NCI-H2196 (cell line): ENCODE data around the gene PPP5C.
"Not testable (repeated sequence)": the region's sequence is repeated elsewhere in the genome, so short reads cannot be mapped to it uniquely, and the experiment has no call there.

Experiments used
- DNase-seq: peaks from one replicate; lab custom pipeline; 2025; ENCODE audit not compliant: unreplicated experiment; lab: John Stamatoyannopoulos, UW

PPP5C gene

DNA sequence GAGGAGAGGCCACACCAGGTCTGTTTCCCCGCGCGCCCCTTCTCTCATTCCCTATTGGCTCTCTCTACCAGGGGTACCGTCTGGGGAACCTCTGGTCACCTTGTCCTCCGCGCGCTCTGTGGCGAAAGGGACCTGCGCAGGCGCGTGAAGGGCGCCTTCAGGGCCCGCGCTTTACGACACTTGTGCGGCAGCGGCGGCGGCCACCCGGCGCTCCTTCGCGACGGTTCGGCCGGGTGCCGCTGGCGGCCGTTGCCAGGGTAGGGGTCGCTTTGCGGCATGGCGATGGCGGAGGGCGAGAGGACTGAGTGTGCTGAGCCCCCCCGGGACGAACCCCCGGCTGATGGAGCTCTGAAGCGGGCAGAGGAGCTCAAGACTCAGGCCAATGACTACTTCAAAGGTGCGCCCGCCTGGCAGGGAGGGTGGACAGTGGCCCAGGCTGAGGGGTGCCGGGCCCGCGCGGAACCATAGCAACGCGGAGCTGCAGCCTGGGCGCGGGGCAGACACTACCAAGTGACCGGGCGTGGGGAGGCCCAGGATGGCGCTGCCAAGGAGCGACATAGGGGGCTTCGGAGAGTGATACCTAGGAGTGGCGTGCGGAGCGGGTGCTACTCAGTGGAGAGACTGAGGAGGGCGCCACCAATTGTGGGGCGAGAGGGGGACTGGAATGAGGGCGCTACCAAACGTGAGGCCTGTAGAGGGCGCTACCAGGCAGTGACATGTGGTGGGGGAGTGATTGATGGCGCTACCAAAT lies at the start of gene PPP5C:
Gene PPP5C (plus strand): TSS at position 267 of the 751 bp plus-strand sequence. CDS start 10 bp downstream, at position 277.
- DNase-seq: peak; percentile 93

- DNase-seq: no peak
Observed at GRCh38 chr19:46297700-46298478, 49.0 kb upstream of the PPP5C start.

- no peak for DNase-seq
Observed at GRCh38 chr19:46298479-46299003, 48.3 kb upstream of the PPP5C start.

GRCh38 chr19:46299004-46299509 lies 47.8 kb upstream of the PPP5C start:
- DNase-seq: peak; percentile 98

GRCh38 chr19:46299695-46300094 lies 47.2 kb upstream of the PPP5C start:
- DNase-seq: no peak

- no peak for DNase-seq
Observed at GRCh38 chr19:46303322-46303690, 43.6 kb upstream of the PPP5C start.

DNA sequence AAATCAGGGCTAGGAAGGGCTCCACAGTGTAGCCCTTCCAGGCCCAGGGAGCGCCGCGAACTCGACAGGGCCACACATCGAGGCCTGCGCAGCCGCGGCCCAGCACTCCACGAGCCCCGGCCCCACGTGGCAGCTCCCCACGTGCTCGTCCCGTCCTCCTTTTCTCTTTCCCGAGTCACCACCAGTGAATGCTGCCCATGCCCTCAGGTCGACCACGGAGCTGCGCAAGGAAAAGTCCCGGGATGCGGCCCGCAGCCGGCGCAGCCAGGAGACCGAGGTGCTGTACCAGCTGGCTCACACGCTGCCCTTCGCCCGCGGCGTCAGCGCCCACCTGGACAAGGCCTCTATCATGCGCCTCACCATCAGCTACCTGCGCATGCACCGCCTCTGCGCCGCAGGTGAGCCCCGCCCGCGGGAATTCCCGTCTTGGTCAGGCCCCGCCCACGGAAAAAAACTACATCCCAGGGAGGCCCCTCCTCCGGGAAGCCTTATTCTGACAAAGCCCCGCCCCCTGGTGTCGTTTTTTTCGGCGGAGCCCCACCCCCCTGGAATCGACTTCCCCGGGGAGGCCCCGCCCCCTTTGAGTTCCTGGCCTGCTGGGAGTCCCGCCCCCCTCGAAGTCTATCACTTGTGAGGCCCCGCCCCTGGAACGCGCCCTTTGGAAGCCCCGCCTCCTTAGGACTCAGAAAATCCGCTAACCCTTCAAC lies 43.0 kb upstream of the PPP5C start:
- DNase-seq: no peak

DNA sequence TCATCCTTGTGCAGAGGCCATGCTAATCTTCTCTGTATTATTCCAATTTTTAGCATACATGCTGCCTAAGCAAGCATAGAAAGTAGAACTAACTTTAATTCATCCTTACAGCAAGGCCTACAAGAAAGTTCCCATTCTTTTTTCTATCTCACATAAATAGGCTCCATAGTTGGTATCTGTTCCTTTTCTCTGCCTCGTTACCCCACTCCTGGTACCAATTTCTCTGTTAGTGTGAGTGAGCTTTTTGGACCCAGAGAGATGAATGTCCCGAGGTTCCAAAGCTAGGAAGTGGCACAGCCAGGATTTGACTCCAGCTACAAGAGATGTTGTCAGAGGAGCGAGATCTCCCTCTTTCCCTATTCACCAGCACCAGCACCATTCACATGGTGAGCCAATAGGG lies 40.4 kb upstream of the PPP5C start:
- no peak for DNase-seq

DNA sequence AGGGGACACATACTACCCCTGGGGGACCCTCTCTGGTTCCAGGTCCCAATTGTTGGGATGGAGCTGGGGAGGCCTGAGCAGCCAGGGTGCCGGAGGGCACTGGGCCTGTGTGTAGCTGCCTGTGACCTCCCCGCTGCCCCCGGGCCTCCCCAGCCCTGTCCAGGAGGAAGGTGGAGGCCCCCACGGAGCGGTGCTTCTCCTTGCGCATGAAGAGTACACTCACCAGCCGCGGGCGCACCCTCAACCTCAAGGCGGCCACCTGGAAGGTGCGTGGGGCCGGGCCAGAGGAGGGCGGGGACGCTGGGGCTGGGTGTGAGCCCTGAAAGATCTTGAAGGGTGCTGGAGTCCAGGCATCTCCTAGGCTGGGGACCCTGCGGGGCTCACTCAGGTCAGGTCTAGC lies 38.4 kb upstream of the PPP5C start:
- no peak for DNase-seq

GRCh38 chr19:46309056-46309455 lies 37.8 kb upstream of the PPP5C start:
- DNase-seq: no peak

- DNase-seq: no peak
Observed at GRCh38 chr19:46311444-46311843, 35.4 kb upstream of the PPP5C start.

GRCh38 chr19:46313540-46314469 lies 33.1 kb upstream of the PPP5C start:
- DNase-seq: not testable (repeated sequence)

- DNase-seq: no peak
Observed at GRCh38 chr19:46317339-46317738, 29.5 kb upstream of the PPP5C start.

DNA sequence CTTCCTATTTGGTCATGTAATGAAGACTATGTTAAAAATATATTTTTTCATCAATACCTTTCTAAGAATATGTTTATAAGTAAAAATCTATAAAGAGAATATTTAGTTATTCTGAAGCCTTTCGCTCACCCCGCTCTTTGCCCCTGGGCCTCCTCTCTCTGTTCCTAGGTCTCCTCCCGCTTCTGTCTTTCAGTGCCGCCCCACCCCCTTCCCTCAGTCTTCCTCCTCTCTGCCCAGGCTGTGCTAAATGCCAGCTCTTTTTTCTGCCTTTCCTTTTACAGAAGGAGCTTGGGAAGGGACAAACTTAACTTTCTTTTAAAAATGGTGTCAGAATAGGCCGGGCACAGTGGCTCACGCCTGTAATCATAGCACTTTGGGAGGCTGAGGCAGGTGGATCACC lies 27.3 kb upstream of the PPP5C start:
- no peak for DNase-seq

- no peak for DNase-seq
Observed at GRCh38 chr19:46320559-46320958, 26.3 kb upstream of the PPP5C start.

- DNase-seq: no peak
Observed at GRCh38 chr19:46321653-46322052, 25.2 kb upstream of the PPP5C start.

GRCh38 chr19:46323227-46323626 lies 23.7 kb upstream of the PPP5C start:
- DNase-seq: not testable (repeated sequence)

- DNase-seq: no peak
Observed at GRCh38 chr19:46324277-46324676, 22.6 kb upstream of the PPP5C start.

- DNase-seq: no peak
Observed at GRCh38 chr19:46326608-46327007, 20.3 kb upstream of the PPP5C start.

DNA sequence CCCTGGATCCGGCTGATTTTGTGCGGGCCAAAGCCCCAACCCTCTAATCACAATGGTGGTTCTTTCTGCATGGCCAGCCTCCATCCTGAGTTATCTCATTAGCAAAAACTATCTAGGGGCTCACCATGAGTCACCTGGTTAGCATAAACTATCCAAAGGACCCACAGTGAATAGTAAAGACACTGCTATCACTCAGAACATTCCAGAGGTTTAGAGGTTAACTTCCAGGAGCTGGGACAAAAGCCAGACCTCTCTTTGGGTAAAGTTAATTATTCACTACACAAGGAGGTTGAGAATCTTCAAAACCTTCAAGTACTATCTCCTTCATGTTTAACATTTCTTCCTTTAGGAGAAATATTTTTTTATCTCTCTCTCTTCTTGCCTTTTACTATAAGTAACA lies 18.8 kb upstream of the PPP5C start:
- no peak for DNase-seq
